ENCODE results near the gene MVK. TPM values are rescaled to one million over a fixed set of nuclear protein-coding genes. Genes with fewer than 3 reads are reported as not detected.

The MVK gene
- total RNA-seq, 1 experiment from 2014 or later = 19.2 TPM

DNA sequence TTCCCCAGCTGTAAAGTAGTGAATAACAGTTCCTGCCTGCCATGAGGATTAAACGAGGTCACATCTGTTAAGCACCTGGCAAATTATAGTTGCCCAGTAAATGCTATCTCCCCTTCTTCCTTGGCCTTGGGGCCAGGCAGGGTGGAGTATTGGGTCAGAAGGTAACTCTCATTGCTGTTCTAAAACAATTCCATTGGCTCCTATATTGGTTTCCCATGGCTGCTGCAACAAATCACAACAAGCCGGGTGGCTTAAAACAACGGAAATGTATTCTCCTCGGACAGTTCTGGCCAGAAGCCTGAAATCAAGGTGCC, 32.2 kb upstream of the MVK start:
- peak overlapping the region in 1 of 3 experiments; percentile 6; a peak in 2 of 7 replicates for H3K27ac Mint-ChIP-seq
- H2BK12ac ChIP-seq (ENCODE audit: insufficient read length, low read depth, low read length) = no peak overlapping the region
- H3K9me3 Mint-ChIP-seq = no peaks in the 10 kb centered on the region

More for the DNA sequence above, 32.2 kb upstream of the MVK start:
- Histone ChIP-seq H3K56ac (ENCODE audit: insufficient read length, low read depth, low read length) (no peak overlapping the region), H3K9ac (ENCODE audit: extremely low read depth, insufficient read length, low read length) (no peak overlapping the region), H3K27me3 (ENCODE audit: insufficient read depth, low read length) (no peaks in the 10 kb centered on the region), H2AFZ (ENCODE audit: low read length) (no peak overlapping the region), H4K5ac (ENCODE audit: insufficient read length, low read depth, low read length) (no peak overlapping the region), H4K8ac (replicated peaks; ENCODE audit: insufficient read length, low read depth, low read length) (no peak overlapping the region), H3K23ac (ENCODE audit: insufficient read length, low read depth, low read length) (no peak overlapping the region), H2BK15ac (ENCODE audit: low read depth, low read length) (no peak overlapping the region), H3K4me2 (ENCODE audit: insufficient read depth, insufficient read length, low read length) (no peak overlapping the region), H3K4me1 (ENCODE audit: insufficient read depth, low read length) (no peaks in the 10 kb centered on the region), H3K4ac (ENCODE audit: low read depth, low read length) (no peak overlapping the region), H3K18ac (ENCODE audit: insufficient read length, low read depth, low read length) (no peak overlapping the region), H2AK5ac (ENCODE audit: insufficient read length, low read length) (no peak overlapping the region), H3K14ac (ENCODE audit: insufficient read depth, low read length) (no peak overlapping the region), H3K79me2 (ENCODE audit: insufficient read depth, low read length) (no peaks in the 10 kb centered on the region), H4K91ac (ENCODE audit: insufficient read length, low read depth, low read length) (no peak overlapping the region), H3K23me2 (ENCODE audit: insufficient read length, low read depth, low read length, poor library complexity, severe bottlenecking) (no peaks in the 10 kb centered on the region), H2BK5ac (ENCODE audit: insufficient read length, low read length) (no peak overlapping the region), H3K9me3 (ENCODE audit: control insufficient read depth, low read depth, low read length) (no peaks in the 10 kb centered on the region), H3K27ac (ENCODE audit: insufficient read length, low read depth, low read length) (no peak overlapping the region), H3T11ph (ENCODE audit: low read length) (no peak overlapping the region), H3K79me1 (ENCODE audit: insufficient read depth, low read depth, low read length, poor library complexity, severe bottlenecking) (no peaks in the 10 kb centered on the region), H2BK20ac (ENCODE audit: low read depth, low read length, poor library complexity, severe bottlenecking) (no peak overlapping the region), H2BK120ac (ENCODE audit: low read depth, low read length, poor library complexity, severe bottlenecking) (no peak overlapping the region), H4K20me1 (ENCODE audit: control insufficient read depth, insufficient read depth, insufficient read length) (no peaks in the 10 kb centered on the region)
- 0 out of 4 replicates have a peak, but pooled peaks cover 4 to 6% of the 10 kb centered on the region in 2 experiments for H3K4me1 Mint-ChIP-seq
- TF ChIP-seq, protein P1, sequence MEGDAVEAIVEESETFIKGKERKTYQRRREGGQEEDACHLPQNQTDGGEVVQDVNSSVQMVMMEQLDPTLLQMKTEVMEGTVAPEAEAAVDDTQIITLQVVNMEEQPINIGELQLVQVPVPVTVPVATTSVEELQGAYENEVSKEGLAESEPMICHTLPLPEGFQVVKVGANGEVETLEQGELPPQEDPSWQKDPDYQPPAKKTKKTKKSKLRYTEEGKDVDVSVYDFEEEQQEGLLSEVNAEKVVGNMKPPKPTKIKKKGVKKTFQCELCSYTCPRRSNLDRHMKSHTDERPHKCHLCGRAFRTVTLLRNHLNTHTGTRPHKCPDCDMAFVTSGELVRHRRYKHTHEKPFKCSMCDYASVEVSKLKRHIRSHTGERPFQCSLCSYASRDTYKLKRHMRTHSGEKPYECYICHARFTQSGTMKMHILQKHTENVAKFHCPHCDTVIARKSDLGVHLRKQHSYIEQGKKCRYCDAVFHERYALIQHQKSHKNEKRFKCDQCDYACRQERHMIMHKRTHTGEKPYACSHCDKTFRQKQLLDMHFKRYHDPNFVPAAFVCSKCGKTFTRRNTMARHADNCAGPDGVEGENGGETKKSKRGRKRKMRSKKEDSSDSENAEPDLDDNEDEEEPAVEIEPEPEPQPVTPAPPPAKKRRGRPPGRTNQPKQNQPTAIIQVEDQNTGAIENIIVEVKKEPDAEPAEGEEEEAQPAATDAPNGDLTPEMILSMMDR (conservative IDR thresholded peaks at IDR 0.05) = no peak
- H3K4me3 Mint-ChIP-seq = no peak overlapping the region
- DNase-seq = no peak
- H3K36me3 Mint-ChIP-seq (ENCODE audit: insufficient read depth in 1 of 3, low read depth in 3 of 3) = no peaks in the 10 kb centered on the region
- H3K27me3 Mint-ChIP-seq (ENCODE audit: low read depth) = no peaks in the 10 kb centered on the region
- WGBS (ENCODE audit: extremely low coverage, insufficient read length, low lambda C conversion rate) = no CpG with 5 or more reads among the region's 4 CpGs

Measured in H9 (cell line).